Smooth muscle cell (in vitro differentiated cells): ENCODE measurements around the gene SMIM12. TPM values are rescaled to one million over a fixed set of nuclear protein-coding genes. Genes with fewer than 3 reads are reported as not detected.

Experiments used
- DNase-seq: peaks from one replicate; lab custom pipeline; 2025; ENCODE audit not compliant: unreplicated experiment; lab: John Stamatoyannopoulos, UW
- H2AFZ ChIP-seq: fragments of 200-600 bp; sonication (generic); 2 replicates; pipeline ENCODE4 v1.6.0; 2016; ENCODE audit warnings: antibody characterized with exemption, low read depth, mild to moderate bottlenecking
- H3F3A ChIP-seq: fragments of 200-600 bp; sonication (generic); 2 replicates; pipeline ENCODE4 v1.6.0; 2017; ENCODE audit warnings: antibody characterized with exemption, low read depth
- H3K27ac ChIP-seq: fragments of 200-600 bp; sonication (generic); 2 replicates; pipeline ENCODE4 v1.5.1; 2016; ENCODE audit warnings: low read depth, mild to moderate bottlenecking
- H3K27me3 ChIP-seq: fragments of 200-600 bp; sonication (generic); 2 replicates; pipeline ENCODE4 v1.6.1; 2016; ENCODE audit warnings: low read depth, mild to moderate bottlenecking
- H3K36me3 ChIP-seq: fragments of 200-600 bp; sonication (generic); 2 replicates; pipeline ENCODE4 v1.5.1; 2016; ENCODE audit warnings: low read depth
- H3K4me1 ChIP-seq: fragments of 200-600 bp; sonication (generic); 2 replicates; pipeline ENCODE4 v1.5.1; 2016; ENCODE audit warnings: low read depth
- H3K4me2 ChIP-seq: fragments of 200-600 bp; sonication (generic); 2 replicates; pipeline ENCODE4 v1.6.0; 2016; ENCODE audit warnings: mild to moderate bottlenecking
- H3K4me3 ChIP-seq: fragments of 200-600 bp; sonication (generic); 2 replicates; pipeline ENCODE4 v1.5.1; 2016; ENCODE audit warnings: mild to moderate bottlenecking
- H3K79me2 ChIP-seq: fragments of 200-600 bp; sonication (generic); 2 replicates; pipeline ENCODE4 v1.6.0; 2016; ENCODE audit warnings: low read depth, mild to moderate bottlenecking
- H3K9ac ChIP-seq: fragments of 200-600 bp; sonication (generic); 2 replicates; pipeline ENCODE4 v1.6.0; 2016; ENCODE audit warnings: low read depth
- H3K9me3 ChIP-seq: fragments of 200-600 bp; sonication (generic); replicated peaks from 2 replicates; pipeline ENCODE4 v1.5.1; 2016; ENCODE audit warnings: low read depth
- H4K20me1 ChIP-seq: fragments of 200-600 bp; sonication (generic); 2 replicates; pipeline ENCODE4 v1.6.0; 2016; ENCODE audit warnings: low read depth
- CTCF ChIP-seq: fragments of 200-600 bp; sonication (generic); IDR thresholded peaks from 2 replicates; pipeline ENCODE4 v1.5.1; 2017; ENCODE audit warnings: borderline replicate concordance, mild to moderate bottlenecking, antibody characterized with exemption; ENCODE audit not compliant: insufficient read depth, poor library complexity, severe bottlenecking
- WGBS: methylation state at CpG from one replicate; pipeline ENCODE4 v1.1.7; 2016; ENCODE audit warnings: low lambda C conversion rate; 5-methylcytosine and 5-hydroxymethylcytosine counted together
- polyA plus RNA-seq: library from polyadenylated mRNA; unstranded; fragments of >200 nt; fragmentation: Nextera tagmentation; extraction: Ambion mirVana; gene quantifications from 2 replicates; pipeline ENCODE4 v1.2.1, GENCODE V29; 2016
- total RNA-seq: library from RNA; depleted of rRNA; stranded (reverse); fragments of >200 nt; gene quantifications from 2 replicates; pipeline ENCODE4 v1.2.3, GENCODE V29; 2014

SMIM12 gene
- total and polyA plus RNA-seq, 2 experiments from 2014 or later = 17.6 to 44.8 TPM

- DNase-seq = peak; percentile 62
- Histone ChIP-seq H3F3A (no peaks in the 10 kb centered on the region), H3K9ac (peak overlapping the region; percentile 68), H3K4me1 (no peaks in the 10 kb centered on the region), H3K79me2 (no peaks in the 10 kb centered on the region), H3K9me3 (no peaks in the 10 kb centered on the region), H3K27me3 (peaks cover 11% of the 10 kb centered on the region), H2AFZ (peak overlapping the region; percentile 96), H3K36me3 (no peaks in the 10 kb centered on the region), H3K4me2 (peak overlapping the region; percentile 94), H4K20me1 (no peaks in the 10 kb centered on the region), H3K27ac (no peak overlapping the region), H3K4me3 (peak overlapping the region; percentile 69)
- peak; percentile 99 for TF ChIP-seq CTCF
- 5% methylated on average over 50 of the region's 81 CpGs for WGBS
Observed at GRCh38 chr1:34865981-34866761, 6.6 kb upstream of the SMIM12 start.

- no peaks in the 10 kb centered on the region for H3K36me3 ChIP-seq
- H3K9me3 ChIP-seq = no peaks in the 10 kb centered on the region
- H3K27me3 ChIP-seq = peaks cover 11% of the 10 kb centered on the region
- H3F3A ChIP-seq = no peaks in the 10 kb centered on the region
- H3K27ac ChIP-seq = no peak overlapping the region
- no peaks in the 10 kb centered on the region for H4K20me1 ChIP-seq
- no peak for DNase-seq
- WGBS = 39% methylated on average over 8 of the region's 25 CpGs
- peak overlapping the region; percentile 68 for H3K9ac ChIP-seq
- no peaks in the 10 kb centered on the region for H3K79me2 ChIP-seq
- H2AFZ ChIP-seq = peak overlapping the region; percentile 96
- peak overlapping the region; percentile 94 for H3K4me2 ChIP-seq
- H3K4me1 ChIP-seq = no peaks in the 10 kb centered on the region
- TF ChIP-seq CTCF = no peak
- H3K4me3 ChIP-seq = peak overlapping the region; percentile 69
Observed at GRCh38 chr1:34865573-34865972, 6.0 kb upstream of the SMIM12 start.

GRCh38 chr1:34864759-34865158 is 5.2 kb upstream of the SMIM12 start:
- no peak for DNase-seq
- TF ChIP-seq CTCF = no peak

GRCh38 chr1:34863501-34863900 is 4.0 kb upstream of the SMIM12 start:
- no peak overlapping the region for H3K4me2 ChIP-seq
- H3K4me1 ChIP-seq = peaks cover 5% of the 10 kb centered on the region
- no peak for TF ChIP-seq CTCF
- H3K36me3 ChIP-seq = no peaks in the 10 kb centered on the region
- no peak overlapping the region for H3K4me3 ChIP-seq
- H3K27me3 ChIP-seq = peaks cover 11% of the 10 kb centered on the region
- peaks cover under 1% of the 10 kb centered on the region for H4K20me1 ChIP-seq
- no peak overlapping the region for H3K9ac ChIP-seq
- no peaks in the 10 kb centered on the region for H3F3A ChIP-seq
- peaks cover 11% of the 10 kb centered on the region for H3K79me2 ChIP-seq
- H3K9me3 ChIP-seq = no peaks in the 10 kb centered on the region
- no peak overlapping the region for H2AFZ ChIP-seq
- no peak overlapping the region for H3K27ac ChIP-seq
- DNase-seq = no peak

More at GRCh38 chr1:34864759-34865158, 5.2 kb upstream of the SMIM12 start:
- Histone ChIP-seq H3K4me2 (no peak overlapping the region), H3K36me3 (no peaks in the 10 kb centered on the region), H3K4me1 (no peaks in the 10 kb centered on the region), H3K9ac (no peak overlapping the region), H2AFZ (no peak overlapping the region), H3K9me3 (no peaks in the 10 kb centered on the region), H3K27ac (no peak overlapping the region), H3K79me2 (no peaks in the 10 kb centered on the region), H3K4me3 (no peak overlapping the region), H4K20me1 (no peaks in the 10 kb centered on the region), H3F3A (no peaks in the 10 kb centered on the region), H3K27me3 (peaks cover 11% of the 10 kb centered on the region)
- 94% methylated on average over 8 of the region's 8 CpGs for WGBS
